Activated CD4-positive, alpha-beta T cell treated with anti-CD3 and anti-CD28 coated beads, Interleukin-2, Interleukin-6, amounts not matched to agents 100 ng/mL and 50 ng/mL, durations not matched to agents 16 hours and 8 hours (primary cell): ENCODE results near the gene ISLR2.
"Not testable (repeated sequence)": the region's sequence is repeated elsewhere in the genome, so short reads cannot be mapped to it uniquely, and the experiment has no call there.

Experiments used
- DNase-seq: peaks from one replicate; pipeline ENCODE4 v3.0.0-alpha.2; 2020

The ISLR2 gene, protein sequence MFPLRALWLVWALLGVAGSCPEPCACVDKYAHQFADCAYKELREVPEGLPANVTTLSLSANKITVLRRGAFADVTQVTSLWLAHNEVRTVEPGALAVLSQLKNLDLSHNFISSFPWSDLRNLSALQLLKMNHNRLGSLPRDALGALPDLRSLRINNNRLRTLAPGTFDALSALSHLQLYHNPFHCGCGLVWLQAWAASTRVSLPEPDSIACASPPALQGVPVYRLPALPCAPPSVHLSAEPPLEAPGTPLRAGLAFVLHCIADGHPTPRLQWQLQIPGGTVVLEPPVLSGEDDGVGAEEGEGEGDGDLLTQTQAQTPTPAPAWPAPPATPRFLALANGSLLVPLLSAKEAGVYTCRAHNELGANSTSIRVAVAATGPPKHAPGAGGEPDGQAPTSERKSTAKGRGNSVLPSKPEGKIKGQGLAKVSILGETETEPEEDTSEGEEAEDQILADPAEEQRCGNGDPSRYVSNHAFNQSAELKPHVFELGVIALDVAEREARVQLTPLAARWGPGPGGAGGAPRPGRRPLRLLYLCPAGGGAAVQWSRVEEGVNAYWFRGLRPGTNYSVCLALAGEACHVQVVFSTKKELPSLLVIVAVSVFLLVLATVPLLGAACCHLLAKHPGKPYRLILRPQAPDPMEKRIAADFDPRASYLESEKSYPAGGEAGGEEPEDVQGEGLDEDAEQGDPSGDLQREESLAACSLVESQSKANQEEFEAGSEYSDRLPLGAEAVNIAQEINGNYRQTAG

DNA sequence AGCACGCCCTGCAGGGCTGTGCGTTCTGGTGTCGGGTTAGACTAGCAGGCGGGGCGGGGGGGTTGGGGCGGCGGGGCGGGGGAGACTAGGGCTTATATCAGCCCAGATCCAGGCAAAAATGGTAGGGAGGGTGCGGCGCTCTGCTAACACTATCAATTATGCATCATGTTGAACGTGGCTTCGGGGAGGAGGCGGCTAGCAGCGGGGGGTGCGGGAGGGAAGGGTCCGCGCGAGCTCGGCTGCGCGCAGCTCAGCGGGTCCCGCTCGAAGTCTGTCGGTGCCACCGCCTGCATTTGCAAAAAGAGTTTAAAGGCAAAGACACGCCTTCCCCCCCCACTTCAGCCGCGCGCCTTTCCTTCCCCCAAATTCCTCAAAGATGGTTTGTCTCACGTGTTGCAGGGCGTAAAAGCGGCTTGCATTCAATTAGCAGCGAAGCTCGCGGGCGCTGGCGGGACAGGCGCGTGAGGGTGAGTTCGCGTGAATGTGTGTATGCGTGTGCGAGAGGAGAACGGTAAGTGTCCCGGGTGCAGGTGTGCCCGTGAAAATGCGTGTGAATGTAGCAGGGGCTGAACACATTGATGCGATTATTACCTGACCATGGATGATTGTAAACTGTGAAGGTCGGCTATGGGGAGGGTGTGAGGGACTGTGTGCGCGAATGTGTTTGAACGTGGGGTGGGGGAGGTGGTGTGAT, at the start of gene ISLR2:
ISLR2 (plus strand) TSS at position 432 of the 694 bp plus-strand sequence. CDS start 2,169 bp downstream, outside the sequence.
- no peak for DNase-seq

DNA sequence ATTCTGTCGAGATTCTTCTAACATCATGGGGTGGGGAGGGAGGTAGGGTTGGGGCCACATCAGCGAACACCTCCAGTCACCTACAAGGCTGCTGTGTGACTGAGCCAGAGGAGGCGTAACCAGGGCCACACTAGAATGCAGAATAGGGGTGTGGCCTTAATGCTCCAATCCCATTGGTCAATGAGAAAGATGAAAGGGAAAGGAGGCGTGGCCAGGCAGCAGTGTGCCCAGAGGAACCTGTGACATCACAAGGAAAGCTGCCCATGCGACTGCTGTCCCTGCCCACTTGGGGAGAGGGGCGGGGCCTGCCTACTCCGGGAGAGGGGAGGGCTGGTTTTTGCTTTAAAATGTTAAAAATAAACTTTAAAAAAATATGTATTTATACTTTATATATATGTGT, 47.9 kb upstream of the ISLR2 start, which contains the start of gene GOLGA6A:
GOLGA6A (minus strand) TSS at position 101 of the 400 bp plus-strand sequence; CDS start at position 60, 41 bp downstream.
- DNase-seq, result not testable (repeated sequence)

DNA sequence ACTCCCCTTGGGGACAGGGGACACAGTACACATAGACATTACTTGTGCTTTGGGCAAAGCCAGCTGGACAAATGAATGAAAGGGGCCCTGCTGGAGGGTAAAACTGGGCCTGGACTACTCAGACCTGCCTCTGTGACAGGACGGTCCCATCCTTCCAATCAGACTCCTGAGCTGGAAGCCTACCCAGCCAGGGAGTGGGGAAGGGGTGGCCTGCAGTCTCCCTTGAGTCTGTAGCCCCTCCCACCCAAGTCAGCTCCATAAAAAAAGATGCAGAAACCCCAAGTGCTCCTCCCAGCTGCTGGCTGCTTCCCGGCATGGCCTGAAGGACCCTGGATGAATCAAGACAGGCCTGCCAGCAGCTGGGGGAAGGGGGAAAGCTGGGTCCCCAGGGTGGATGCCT, 35.8 kb upstream of the ISLR2 start:
- DNase-seq, result not testable (repeated sequence)

DNA sequence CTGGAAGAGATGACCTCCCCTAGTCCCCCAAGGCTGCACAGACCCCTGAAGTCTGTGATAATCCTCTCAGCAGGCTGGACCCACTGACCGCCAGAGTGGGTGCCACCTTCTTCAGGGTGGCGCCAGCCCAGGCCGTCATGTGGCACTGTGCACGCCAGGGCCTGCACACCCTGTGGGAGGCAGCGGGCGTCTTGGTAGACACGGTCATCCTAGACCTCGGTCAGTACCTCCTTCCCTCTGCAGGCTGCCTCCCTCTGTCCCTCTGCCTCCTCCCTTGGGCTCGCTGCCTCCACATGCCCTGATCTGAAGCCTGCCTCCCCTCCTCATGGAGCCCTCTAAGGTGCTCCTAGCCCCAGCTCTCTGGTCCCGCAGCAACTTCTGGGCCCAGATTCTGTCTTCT, 34.8 kb upstream of the ISLR2 start:
- not testable (repeated sequence) for DNase-seq

DNA sequence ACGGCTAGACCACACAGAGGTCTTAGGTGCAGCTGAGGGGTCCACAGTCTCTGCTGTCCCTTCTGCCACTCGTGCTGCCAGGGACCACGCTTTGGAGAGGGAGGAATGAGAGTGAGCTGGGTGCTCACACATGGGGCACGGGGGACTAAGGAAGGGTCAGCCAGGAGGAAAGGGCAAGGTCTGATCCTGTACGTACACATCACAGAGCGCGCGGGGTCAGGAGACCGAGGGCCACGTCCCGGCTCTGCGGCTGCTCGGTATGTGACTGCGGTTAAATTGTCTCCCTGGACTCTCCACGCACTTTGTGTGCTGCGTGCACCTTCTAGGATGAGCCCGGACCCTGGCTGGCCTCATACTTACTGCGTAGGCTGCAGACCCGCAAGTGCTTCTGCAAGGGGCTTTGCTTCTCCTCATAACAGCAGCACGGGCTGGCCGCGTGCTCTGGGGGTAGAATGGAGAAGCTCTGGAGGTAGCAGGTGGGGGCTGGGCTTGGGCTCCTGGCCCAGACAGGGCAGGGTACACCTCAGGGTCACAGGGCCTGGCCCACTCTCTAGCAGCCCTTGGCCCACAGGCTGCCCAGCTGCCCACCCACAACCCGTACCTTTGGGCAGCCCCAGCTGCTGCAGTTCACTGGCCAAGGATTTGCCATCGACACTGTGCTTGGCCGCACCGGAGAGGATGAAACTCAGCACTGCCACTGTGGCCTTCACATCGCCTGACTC, 33.5 kb upstream of the ISLR2 start:
- DNase-seq, result not testable (repeated sequence)

DNA sequence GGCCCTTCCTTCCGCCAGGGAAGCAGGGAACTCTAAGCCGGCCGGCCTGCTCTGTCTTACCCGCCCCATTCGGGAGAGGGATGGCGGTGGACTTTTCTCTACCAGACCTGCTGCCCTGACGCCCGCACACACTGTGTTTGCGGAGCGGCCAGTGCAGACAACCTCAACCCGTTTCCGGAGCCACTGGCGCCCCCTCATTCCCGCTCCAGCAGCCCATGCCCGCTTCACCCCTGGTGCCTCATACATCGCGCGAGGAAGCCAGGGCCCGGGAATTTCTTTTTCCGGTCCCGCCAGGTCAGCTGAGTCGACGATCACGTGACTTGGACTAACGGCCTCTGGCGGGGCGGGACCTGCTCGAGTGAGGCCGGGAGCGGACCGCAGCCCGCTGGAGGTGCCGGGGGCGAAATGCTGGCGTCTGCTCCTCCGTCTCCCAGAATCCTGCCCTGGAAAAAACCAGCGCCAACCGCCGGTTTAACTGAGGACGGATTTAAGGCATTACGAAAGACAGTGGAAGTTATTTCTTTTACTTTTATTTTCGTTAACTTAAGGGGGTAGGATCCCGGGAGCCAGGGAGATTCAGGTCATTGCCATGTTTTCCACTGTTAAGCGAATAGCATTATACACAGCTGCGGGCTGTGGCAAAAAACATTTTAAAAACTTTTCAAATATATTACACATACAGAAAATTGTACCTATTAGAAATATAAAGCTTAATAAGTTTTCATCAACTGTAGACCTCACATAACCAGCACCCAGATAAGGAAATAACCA, 30.2 kb upstream of the ISLR2 start:
- DNase-seq, result peak; percentile 89

DNA sequence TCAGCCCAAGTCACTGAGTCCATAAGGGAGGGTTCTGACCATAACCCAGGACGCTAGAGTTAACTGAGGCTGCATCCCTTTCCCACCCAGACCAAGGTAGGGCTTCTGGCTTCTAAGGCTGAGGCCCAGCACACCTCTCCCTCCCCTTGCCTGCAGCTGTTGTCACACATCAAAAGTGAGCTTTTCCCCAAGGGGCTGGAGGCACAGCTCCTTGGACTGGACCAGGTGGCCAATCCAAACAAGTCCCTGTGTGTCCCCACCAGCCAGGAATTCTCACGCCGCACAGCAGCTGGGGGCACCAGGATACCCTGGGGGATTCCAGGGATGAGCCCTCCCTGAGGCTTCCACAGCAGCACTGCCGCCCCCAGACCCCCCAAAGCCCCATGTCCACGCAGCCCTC, 22.3 kb upstream of the ISLR2 start:
- no peak for DNase-seq

DNA sequence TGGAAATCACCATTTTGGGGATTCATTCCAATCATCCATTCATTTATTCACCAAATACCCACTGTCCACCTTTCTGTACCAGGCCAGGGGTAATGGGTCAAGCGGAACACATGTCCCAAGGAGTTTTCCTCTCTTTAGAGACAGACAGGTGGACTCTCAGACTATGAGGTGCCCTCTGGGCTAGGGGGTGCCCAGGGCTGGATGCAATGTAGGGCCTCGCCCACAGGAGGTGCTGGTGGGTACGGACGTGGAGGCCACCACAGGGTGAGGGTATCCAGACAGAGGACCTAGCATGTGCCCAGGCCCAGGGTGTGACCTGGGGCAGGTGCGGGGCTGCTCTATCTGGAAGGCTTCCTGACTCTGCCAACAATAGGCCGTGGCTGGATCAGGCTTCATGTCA, 21.8 kb upstream of the ISLR2 start:
- DNase-seq, result not testable (repeated sequence)

DNA sequence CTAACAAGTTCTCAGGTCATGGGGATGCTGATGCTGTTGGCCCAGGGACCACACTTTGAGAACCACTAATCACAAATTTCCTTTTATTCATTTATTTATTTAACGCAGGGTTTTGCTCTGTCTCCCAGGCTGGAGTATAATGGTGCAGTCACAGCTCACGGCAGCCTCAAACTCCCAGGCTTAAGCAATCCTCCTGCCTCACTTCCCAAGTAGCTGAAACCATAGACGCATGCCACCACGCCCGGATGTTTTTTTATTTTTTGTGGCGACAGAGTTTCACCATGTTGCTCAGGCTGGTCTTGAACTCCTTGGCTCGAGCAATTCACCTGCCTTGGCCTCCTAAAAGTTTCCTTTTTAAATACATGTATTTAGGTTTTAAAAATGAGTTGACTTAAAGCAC, 20.7 kb upstream of the ISLR2 start:
- DNase-seq, result no peak

DNA sequence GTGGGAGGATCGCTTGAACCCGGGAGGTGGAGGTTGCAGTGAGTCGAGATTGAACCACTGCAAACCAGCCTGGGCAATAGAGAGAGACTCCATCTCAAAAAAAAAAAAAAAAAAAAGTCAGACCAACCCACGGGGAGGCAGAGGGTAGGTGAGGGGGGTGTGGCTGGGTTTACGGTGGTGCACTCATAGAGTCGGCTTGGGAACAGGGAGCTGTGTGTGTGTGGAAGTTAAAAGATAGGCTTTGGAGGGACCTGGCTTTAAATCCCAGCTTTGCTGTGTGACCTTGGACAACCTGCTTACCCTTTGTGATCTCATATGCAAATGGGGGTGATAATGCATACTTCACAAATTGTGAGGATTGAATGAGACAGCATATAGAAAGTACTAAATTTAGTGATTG, 10.0 kb upstream of the ISLR2 start:
- DNase-seq, result no peak

DNA sequence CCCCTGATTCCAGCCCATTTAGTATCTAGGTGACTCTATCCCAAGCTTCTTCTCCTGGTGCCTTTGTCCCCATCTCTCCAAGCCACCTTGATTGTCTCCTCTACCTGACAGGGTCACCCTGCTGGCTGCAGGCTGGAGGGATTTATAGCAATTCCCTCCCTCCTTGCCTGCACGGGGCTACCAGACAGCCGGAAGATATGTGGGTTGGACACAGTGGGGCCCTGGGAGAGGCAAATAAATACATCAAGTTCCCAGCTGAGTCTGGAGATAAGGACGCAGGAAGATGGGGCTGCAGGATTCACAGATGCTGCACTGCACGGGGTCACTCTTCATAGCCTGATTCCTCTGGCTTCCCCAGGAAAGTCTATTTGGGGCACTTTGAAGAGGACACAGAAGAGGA, 9.3 kb upstream of the ISLR2 start:
- DNase-seq, result no peak

DNA sequence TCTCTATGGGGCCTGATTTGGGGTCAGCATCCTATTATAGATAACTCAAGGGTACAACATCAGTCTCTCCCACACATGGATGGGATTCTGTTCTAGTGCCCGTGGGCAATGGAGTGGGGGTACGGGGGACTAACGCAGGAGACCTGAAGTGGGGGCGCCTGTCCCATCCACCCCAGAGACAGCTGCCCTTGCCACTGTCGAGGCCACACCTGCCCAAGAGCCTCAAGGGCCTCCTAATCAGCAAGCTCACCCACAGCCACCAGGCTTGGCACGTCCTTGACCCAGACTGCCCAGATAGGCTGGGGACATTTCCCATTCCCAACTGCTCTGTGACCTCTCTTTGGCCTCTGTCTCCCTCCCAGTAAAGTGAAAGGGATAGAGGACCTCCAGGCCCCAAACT, 8.5 kb upstream of the ISLR2 start:
- DNase-seq, result no peak

DNA sequence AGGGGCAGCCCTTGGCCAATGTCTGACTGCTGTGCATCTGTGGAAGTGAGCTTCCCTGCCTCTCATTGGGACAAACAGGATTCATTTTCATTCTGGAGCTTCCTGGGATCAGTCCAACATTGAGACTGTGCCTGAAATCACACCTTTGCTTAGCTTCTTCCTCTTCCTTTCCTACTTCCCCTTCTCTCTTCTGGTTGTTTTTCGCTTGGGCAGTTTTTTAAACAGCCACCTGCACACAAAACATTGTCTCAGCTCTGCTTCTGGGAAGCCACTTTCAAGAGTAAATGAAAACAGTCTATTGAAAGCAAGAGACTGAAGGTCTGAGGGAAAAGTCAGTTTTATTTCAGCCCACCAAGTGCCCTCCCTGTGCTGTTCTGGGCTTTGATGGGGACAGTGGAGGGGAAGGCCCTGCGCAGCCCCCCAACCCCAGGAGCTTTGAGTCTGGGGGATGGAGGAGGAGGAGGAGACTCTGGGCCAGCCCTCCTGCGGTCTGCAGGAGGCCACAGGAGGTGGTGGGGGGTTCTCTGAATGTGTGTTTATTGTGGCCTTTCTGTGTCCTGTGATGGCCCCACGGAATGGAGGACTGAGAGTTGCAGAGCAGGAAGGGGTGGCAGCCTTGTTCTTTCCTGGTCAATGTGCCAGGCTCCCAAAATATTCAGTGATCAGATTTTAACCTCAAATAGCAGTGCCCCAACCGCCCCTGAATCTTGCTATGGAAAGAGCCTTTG, 7.8 kb upstream of the ISLR2 start:
- DNase-seq, result no peak

DNA sequence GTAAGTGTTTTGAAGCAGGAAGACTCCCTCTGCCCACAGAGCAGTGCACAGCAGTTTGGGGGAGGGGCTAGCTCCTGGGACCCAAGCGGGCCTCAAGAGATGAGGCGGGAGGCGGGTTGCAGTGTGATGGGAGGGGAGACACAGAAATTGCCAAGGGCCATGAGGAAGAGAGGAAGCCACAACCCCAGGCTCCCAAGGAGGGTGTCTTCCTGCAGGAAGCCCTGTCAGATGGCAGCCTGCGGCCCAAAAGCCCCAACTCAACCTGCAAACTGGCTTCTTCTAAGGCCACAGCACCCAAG, 7.3 kb upstream of the ISLR2 start:
- no peak for DNase-seq

DNA sequence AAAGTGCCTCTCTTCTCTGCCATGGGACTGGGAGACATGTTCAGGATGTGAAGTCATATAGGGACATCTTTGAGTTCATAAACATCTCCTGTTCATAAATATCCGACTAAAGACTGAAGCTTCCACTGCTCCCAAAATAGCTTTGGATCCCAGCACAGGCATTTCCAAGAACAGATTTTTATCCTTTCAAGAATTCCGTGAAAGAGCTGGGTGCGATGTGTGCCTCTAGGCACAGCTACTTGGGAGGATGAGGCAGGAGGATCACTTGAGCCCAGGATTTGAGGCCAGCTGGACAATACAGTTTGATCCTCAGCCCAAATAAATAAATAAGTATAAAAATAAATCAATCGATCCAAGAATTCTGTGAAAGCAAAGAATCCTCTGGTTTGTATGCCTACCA, 6.7 kb upstream of the ISLR2 start:
- DNase-seq, result no peak

DNA sequence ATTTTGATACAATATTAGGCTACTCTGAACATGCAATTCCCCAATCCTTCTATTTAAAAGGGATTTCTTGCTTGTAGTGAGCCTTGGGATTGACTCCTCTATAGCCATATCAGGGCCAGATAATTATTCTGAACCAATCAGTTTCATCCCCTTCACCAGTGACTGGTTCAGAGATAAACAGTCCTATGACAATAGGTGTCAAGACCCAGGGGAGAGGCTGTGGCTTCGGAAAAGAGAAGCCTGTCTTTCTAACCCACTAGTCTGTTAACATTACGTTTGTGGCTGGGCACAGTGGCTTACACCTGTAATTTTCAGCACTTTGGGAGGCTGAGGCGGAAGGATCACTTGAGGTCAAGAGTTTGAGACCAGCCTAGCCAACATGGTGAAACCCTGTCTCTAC, 6.2 kb upstream of the ISLR2 start:
- no peak for DNase-seq

DNA sequence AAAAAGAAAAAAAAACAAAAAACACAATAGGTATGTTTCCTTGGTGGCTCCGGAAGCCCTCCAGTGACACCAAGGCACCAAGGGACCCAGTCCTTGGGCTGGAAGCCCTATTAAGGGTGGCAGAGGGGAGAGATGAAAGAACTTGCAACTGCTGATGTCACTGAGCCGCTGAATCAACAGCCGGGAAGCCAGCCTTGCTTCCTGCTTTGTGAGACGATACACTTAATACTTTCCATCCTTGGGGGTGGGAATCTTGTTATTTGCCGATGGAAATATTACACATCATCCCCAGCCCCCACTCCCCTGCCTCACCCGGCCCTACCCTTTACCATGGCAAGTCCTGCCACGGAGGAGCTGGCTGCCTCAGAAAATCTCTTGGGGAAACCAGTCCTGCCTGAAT, 5.6 kb upstream of the ISLR2 start:
- DNase-seq, result no peak

DNA sequence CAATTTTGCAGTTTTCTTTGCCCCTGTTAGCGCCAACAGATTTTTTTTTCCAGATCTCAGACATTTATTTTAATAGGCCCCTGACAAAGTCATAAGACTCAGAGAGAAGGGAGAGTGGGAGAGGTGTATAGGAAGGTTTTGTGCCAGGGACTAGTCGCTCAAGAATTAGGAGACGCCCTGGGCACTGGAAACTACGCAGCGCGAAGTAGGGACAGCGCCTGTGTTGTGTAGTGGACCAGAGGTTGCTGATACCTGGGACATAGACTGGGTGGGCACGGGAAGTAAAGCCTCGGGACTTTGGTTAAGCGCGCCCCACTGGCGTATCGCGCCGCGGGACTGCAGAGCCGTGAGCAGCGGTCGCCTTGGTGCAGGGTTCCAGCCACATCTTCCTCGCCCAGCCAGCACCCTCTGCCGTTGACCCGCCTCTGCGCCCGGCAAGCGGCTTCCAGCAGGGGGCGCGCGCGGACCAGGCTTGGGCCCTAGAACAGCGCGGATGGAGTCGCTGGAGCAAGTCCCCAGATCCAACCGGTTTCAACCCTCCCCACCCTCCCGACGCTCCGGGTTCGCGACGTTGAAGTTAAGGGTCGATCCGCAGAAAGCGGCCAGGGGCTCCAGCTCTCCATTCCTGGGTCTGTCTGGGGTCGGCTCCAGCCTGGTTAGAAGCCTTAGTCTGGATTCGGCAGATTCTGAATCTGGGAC, 3.0 kb upstream of the ISLR2 start:
- DNase-seq, result peak; percentile 93

DNA sequence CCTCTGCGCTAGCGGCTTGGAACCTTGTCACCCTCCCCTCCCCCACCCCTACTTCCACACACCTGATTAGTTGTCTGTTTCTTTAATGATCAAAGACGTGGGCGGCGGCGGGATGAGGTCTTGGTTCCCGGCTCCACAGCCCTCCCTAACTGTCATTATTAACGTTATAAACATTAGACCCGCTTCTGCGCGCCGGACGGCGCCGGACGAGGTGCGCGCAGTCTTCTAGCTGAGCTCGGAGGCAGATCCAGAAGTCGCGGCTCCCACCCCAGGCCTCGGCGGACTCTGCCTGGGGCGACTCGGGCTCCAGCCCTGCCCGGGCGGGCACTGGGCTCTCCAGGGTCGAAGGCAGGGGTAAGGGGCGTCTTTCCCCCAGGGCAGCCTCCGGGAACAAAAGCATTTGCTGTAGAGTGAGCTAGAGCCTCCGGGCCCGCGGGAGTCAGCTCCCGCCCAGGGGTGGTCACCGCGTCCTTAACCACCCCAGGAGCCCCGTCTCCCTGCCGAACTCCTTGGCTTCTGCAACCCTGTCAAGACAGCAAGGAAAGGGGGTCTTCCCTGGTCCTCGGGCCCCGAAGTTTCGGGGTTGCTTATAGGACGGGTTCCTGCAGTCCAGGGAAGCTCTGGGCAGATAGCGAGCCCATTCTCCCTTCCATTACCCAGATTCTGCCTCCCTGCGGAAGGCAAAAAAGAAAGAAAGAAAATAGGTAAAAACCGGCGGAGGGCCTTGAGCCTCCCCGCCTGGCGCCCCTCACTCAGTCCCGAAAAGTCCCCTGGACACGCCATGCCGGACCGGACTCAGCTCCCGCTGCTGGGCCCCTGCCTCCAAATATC, 2.2 kb upstream of the ISLR2 start:
- no peak for DNase-seq
